ENCODE results near the gene KCNMA1.

The KCNMA1 gene

DNA sequence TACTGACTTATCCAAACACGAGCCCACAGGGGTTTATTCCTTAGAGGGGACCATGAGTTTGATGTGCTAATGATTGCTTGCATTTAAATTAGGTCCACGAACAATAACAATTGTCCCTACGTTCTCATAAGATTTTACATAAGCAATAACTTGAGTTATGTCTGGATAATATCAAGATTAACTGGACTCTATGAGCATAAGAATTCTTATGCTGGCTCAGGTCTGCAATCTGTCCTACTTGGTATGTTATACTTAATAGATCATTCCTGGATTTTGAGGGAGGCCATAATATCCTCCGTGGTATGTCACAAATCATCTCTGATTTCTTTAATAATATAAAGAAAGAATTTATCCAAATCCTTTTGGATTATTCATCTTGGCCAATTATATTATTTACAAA lies 552.3 kb downstream of the KCNMA1 start:
- H3K9ac ChIP-seq (ENCODE audit: low read depth, low read length): no peak overlapping the region
- H3K4me3 ChIP-seq (ENCODE audit: low read length): no peak overlapping the region
- H3K27me3 ChIP-seq (ENCODE audit: control insufficient read depth, insufficient read depth, low read length): no peaks in the 10 kb centered on the region
- H3K4me2 ChIP-seq (ENCODE audit: low read length): no peak overlapping the region
- peaks cover 5% of the 10 kb centered on the region for H3K36me3 ChIP-seq (ENCODE audit: insufficient read depth, low read length)
- no peaks in the 10 kb centered on the region for H3K9me3 ChIP-seq (replicated peaks; ENCODE audit: low read length)
- H3K4me1 ChIP-seq (ENCODE audit: control insufficient read depth, insufficient read depth, low read length): no peaks in the 10 kb centered on the region

DNA sequence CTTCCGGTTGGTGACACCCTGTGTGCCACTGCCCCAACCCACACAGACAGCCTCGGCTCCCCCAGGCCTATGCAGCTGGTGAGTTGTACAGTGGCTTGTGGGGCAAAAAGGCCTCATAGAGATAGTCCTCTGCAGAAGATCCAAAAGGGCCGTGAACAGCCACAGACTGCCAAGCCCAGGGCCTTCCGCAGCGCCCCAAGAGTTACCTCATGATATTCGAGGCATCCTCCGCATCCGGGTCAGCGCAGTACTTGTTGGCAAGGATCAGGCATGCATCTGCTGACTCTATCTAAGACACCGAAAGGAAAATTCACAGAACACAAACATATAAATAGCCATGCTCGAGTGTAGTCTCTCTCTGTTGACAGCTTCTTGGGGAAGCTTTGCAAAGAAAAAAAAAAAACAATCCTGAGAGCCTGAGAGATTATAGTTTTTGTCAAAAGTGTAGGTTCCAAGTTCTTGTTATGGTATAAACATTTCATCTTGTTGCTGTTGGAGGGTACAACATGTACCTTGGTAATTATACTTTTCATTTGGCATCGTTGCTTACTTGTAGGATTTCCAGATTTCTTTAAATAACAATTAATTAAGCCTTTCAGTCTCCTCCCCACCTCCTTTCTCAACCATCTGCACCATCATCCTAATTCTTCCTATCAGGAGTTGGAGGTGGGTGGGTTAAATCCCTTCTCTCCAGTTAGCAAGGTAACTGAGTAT lies 553.0 kb downstream of the KCNMA1 start:
- Histone ChIP-seq H3K4me2 (ENCODE audit: low read length) (no peak overlapping the region), H3K36me3 (ENCODE audit: insufficient read depth, low read length) (peaks cover 5% of the 10 kb centered on the region), H3K4me1 (ENCODE audit: control insufficient read depth, insufficient read depth, low read length) (no peaks in the 10 kb centered on the region), H3K27me3 (ENCODE audit: control insufficient read depth, insufficient read depth, low read length) (no peaks in the 10 kb centered on the region), H3K9ac (ENCODE audit: low read depth, low read length) (no peak overlapping the region), H3K4me3 (ENCODE audit: low read length) (no peak overlapping the region), H3K9me3 (replicated peaks; ENCODE audit: low read length) (no peaks in the 10 kb centered on the region)

DNA sequence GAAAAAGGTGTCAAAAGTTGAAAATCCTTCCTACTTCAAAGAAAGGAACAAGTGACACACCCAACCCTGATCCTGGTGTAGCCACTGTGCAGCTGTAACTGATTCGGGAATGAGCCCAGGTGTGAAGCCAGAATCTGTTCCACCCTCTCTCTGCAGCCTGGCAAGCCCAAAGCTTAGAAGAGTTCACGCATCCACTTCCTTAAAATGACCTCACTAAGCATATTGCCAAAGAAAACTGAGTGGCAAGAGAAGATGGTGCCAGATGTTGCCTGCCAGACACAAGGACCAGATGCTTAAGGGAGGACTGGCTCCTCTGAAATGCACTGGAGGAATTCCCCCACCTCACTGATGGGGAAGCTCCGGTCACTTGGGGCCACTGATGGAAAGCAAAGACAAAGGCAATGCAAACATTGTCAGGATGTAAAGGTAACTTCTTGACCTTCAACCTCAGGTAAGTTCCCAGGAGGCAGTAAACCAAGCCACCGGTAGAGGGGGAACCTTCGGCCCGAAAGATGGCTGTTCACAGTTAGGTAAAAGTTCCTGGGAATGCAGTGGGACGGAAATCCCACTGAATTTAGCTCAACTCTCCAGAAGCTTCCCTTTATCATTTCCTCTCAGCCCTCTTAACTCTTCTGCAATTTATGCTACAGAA lies 554.9 kb downstream of the KCNMA1 start:
- Histone ChIP-seq H3K4me2 (ENCODE audit: low read length) (no peak overlapping the region), H3K4me3 (ENCODE audit: low read length) (no peak overlapping the region), H3K27me3 (ENCODE audit: control insufficient read depth, insufficient read depth, low read length) (no peaks in the 10 kb centered on the region), H3K9me3 (replicated peaks; ENCODE audit: low read length) (no peaks in the 10 kb centered on the region), H3K36me3 (ENCODE audit: insufficient read depth, low read length) (no peaks in the 10 kb centered on the region), H3K4me1 (ENCODE audit: control insufficient read depth, insufficient read depth, low read length) (no peaks in the 10 kb centered on the region), H3K9ac (ENCODE audit: low read depth, low read length) (no peak overlapping the region)

DNA sequence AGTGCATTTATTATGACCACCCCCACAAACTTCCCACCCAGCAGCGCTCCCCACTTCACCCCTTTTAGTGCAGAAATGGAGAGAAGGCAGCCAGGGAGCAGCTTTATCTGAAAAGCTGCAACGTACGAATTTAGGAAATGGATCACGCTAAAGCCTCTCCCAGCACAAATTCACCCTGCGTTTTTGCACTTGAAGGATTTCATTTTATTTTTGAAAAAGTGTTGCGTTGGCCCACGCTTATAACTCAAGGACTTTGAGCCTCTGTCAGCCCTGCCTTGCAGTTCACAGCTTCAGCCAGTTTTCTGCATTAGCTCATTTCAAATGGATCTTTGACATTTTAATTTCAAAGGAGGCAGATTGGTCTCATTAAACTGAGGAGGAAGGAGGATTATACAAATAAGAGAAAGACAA lies 556.1 kb downstream of the KCNMA1 start:
- no peak overlapping the region for H3K4me3 ChIP-seq (ENCODE audit: low read length)
- no peaks in the 10 kb centered on the region for H3K36me3 ChIP-seq (ENCODE audit: insufficient read depth, low read length)
- H3K4me1 ChIP-seq (ENCODE audit: control insufficient read depth, insufficient read depth, low read length): no peaks in the 10 kb centered on the region
- no peak overlapping the region for H3K4me2 ChIP-seq (ENCODE audit: low read length)
- H3K9me3 ChIP-seq (replicated peaks; ENCODE audit: low read length): no peaks in the 10 kb centered on the region
- no peaks in the 10 kb centered on the region for H3K27me3 ChIP-seq (ENCODE audit: control insufficient read depth, insufficient read depth, low read length)
- no peak overlapping the region for H3K9ac ChIP-seq (ENCODE audit: low read depth, low read length)

DNA sequence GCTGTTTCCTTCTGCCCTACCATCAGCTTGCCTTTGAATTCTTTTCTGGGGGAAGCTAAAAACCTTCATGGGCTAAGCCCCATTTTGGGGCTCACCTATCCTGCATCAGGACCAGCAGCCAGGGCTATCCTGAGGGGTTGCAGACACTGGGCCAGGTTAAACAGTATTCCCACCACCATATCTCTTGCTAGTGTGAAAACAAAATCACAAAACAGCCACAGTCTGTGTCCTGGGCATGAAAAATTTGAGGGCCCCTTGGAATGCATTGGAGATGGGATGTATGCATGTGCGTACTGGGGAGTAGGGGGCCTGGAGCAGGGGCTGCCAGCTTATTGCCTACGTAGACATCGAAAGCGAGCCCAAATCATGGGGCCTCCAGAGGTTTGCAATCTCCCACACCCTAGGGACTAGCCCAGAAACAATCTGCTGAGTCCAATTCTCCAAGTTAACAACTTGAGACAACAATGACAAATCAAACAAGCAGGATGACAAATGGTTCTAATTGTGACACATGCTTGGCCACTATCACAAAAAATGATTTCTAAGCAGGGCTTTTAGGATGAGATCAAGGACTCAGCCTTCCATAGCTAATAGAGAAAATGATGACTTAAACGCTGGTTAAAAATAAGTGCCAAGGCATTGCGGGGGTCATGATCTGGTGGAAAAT lies 557.1 kb downstream of the KCNMA1 start:
- Histone ChIP-seq H3K4me1 (ENCODE audit: control insufficient read depth, insufficient read depth, low read length) (no peaks in the 10 kb centered on the region), H3K36me3 (ENCODE audit: insufficient read depth, low read length) (no peaks in the 10 kb centered on the region), H3K9me3 (replicated peaks; ENCODE audit: low read length) (no peaks in the 10 kb centered on the region), H3K27me3 (ENCODE audit: control insufficient read depth, insufficient read depth, low read length) (no peaks in the 10 kb centered on the region), H3K4me2 (ENCODE audit: low read length) (no peak overlapping the region), H3K4me3 (ENCODE audit: low read length) (no peak overlapping the region), H3K9ac (ENCODE audit: low read depth, low read length) (no peak overlapping the region)

DNA sequence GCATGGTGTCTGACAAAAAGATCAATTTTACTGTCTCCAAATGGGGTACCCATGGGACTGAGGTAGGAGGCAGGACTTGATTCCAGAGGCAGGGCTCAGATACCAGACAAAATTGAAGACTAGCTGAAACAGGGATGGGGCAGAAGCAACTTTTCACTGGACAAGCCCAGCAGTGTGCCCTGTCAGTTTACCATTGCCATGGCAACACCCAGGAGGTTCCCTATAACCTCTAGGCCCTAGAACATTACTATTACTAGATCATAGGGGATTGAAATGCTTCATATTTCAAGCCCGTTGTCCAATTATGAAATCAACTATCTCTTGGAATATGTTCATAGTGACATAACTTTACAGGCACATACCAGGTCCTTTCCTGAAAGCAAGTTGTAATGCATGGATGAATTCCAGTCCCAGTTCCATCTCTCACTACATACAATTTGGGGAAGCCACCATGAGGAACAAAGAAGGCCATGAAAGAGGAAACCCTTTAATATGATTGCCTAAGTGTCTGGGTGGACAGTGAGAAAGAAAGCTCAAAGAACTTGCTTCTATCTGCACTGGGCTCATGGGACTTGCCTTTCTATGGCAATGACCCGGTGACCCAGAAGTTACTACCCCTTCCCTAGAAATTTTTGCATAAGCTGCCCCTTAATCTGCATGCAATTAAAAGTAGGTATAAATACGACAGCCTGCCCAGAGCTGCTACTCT lies 557.9 kb downstream of the KCNMA1 start:
- Histone ChIP-seq H3K9me3 (replicated peaks; ENCODE audit: low read length) (no peaks in the 10 kb centered on the region), H3K36me3 (ENCODE audit: insufficient read depth, low read length) (no peaks in the 10 kb centered on the region), H3K4me1 (ENCODE audit: control insufficient read depth, insufficient read depth, low read length) (no peaks in the 10 kb centered on the region), H3K4me2 (ENCODE audit: low read length) (no peak overlapping the region), H3K9ac (ENCODE audit: low read depth, low read length) (no peak overlapping the region), H3K27me3 (ENCODE audit: control insufficient read depth, insufficient read depth, low read length) (no peaks in the 10 kb centered on the region), H3K4me3 (ENCODE audit: low read length) (no peak overlapping the region)

DNA sequence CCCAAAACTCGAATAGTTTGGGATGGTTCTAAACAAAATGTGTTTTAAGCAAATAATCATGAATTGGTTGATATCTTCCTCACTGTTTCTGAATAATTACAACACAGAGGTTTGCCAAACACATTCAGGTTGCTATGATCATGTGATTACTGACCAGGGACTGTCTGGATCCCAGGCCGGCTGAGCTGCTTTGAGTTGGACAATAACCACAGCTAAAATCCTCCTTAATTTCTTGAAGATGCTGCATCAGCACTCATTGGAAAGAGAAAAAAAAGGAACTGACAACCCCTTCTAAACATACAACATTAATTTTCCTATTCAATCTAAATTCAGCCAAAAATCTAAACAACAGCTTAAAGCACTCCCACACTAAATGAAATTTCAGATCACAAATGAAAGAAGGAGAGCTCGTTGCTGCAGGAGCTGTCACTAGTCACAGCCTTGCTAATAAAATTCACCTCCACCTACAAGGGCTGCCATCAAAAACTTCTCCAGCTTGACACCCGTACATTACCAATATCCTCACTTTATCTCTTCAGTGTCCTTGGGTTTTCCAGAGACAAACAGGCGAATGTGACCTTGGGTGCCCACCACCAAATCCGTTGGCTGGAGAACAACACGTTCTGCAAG lies 560.2 kb downstream of the KCNMA1 start:
- Histone ChIP-seq H3K4me3 (ENCODE audit: low read length) (no peak overlapping the region), H3K27me3 (ENCODE audit: control insufficient read depth, insufficient read depth, low read length) (no peaks in the 10 kb centered on the region), H3K4me1 (ENCODE audit: control insufficient read depth, insufficient read depth, low read length) (no peaks in the 10 kb centered on the region), H3K9me3 (replicated peaks; ENCODE audit: low read length) (no peaks in the 10 kb centered on the region), H3K36me3 (ENCODE audit: insufficient read depth, low read length) (peaks cover 6% of the 10 kb centered on the region), H3K9ac (ENCODE audit: low read depth, low read length) (no peak overlapping the region), H3K4me2 (ENCODE audit: low read length) (no peak overlapping the region)

DNA sequence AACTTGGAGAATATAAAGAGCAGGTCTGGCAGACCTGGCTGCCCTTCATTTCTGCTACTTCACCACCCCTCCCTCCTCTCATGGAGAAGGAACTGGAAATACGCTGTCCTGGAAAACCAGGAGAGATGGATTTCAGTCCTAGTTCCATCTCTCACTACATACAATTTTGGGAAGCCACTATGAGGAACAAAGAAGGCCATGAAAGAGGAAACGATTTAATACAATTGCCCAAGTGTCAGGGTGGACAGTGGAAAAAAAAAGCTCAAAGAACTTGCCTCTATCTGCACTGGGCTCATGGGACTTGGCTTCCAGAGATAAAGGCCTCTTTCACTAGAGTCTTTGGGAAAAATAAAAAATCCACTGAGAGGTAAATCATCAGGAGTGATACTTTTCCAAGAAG lies 561.7 kb downstream of the KCNMA1 start:
- peaks cover 11% of the 10 kb centered on the region for H3K36me3 ChIP-seq (ENCODE audit: insufficient read depth, low read length)
- H3K9me3 ChIP-seq (replicated peaks; ENCODE audit: low read length): no peaks in the 10 kb centered on the region
- no peak overlapping the region for H3K4me3 ChIP-seq (ENCODE audit: low read length)
- H3K4me2 ChIP-seq (ENCODE audit: low read length): no peak overlapping the region
- H3K27me3 ChIP-seq (ENCODE audit: control insufficient read depth, insufficient read depth, low read length): no peaks in the 10 kb centered on the region
- no peak overlapping the region for H3K9ac ChIP-seq (ENCODE audit: low read depth, low read length)
- no peaks in the 10 kb centered on the region for H3K4me1 ChIP-seq (ENCODE audit: control insufficient read depth, insufficient read depth, low read length)

DNA sequence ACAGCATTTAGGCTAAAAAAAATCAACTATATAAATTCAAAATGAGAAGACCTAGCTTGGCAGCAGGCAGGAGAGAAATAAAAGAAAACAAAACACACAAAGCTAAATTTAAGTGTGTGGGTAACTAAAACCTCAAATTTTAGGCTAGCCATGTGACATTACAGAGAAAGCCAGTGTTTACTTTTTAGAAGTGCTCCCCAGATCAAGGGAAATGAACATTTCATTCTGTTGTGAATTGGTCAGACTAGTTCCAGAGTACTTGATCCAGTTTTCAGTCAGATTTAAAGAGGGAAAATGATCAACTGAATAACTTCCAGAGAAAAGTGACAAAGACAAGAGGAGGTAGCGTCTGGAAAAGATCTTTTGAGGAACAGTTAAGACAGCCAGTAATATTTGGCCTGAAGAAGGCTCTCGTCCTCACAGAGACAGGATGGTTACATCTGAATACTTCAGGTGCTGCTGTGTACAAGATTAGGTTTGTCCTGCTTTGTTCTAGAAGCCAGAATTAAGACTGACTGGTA lies 563.4 kb downstream of the KCNMA1 start:
- Histone ChIP-seq H3K36me3 (ENCODE audit: insufficient read depth, low read length) (peaks cover 11% of the 10 kb centered on the region), H3K9ac (ENCODE audit: low read depth, low read length) (no peak overlapping the region), H3K4me3 (ENCODE audit: low read length) (no peak overlapping the region), H3K27me3 (ENCODE audit: control insufficient read depth, insufficient read depth, low read length) (no peaks in the 10 kb centered on the region), H3K4me2 (ENCODE audit: low read length) (no peak overlapping the region), H3K4me1 (ENCODE audit: control insufficient read depth, insufficient read depth, low read length) (no peaks in the 10 kb centered on the region), H3K9me3 (replicated peaks; ENCODE audit: low read length) (no peaks in the 10 kb centered on the region)

DNA sequence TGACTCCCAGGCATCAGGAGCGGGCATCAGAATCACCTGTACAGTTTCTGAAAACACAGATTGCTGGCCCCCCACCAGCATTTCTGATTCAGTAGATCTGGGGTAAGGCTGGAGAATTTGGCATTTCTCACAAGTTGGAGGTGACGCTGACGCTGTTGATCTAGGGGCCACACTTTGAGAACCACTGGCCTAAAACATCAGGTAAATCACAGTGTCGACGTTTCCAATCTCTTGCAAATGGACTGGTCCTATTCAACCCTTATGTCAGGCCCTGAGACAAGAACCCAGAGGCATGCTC lies 564.0 kb downstream of the KCNMA1 start:
- Histone ChIP-seq H3K4me2 (ENCODE audit: low read length) (no peak overlapping the region), H3K4me1 (ENCODE audit: control insufficient read depth, insufficient read depth, low read length) (no peaks in the 10 kb centered on the region), H3K9me3 (replicated peaks; ENCODE audit: low read length) (no peaks in the 10 kb centered on the region), H3K9ac (ENCODE audit: low read depth, low read length) (no peak overlapping the region), H3K36me3 (ENCODE audit: insufficient read depth, low read length) (peaks cover 11% of the 10 kb centered on the region), H3K27me3 (ENCODE audit: control insufficient read depth, insufficient read depth, low read length) (no peaks in the 10 kb centered on the region), H3K4me3 (ENCODE audit: low read length) (no peak overlapping the region)

All from skeletal muscle satellite cell (primary cell).